ENCODE results near the gene DIP2B.
"Not testable (repeated sequence)": the region's sequence is repeated elsewhere in the genome, so short reads cannot be mapped to it uniquely, and the experiment has no call there.

DIP2B gene

DNA sequence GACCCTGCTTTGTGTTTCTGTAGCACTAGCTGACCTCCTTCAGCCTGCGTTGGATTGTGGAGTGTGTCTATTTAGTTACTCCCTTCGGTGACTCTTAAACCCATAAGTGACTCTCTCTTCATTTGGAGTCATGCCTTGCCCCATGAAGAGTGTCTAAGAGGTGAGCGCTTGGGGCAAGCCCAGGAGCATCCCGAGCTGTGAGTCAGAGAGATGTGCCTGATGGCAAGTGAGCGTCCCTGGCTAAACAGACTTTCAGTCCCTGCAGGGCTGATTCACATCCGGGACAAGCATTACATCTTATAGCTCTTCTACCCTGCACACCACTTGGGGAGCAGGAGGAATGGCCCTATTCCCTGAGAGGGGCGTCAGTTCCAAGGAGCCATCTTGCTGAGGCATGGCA, 234.8 kb downstream of the DIP2B start:
- no peak for DNase-seq

DNA sequence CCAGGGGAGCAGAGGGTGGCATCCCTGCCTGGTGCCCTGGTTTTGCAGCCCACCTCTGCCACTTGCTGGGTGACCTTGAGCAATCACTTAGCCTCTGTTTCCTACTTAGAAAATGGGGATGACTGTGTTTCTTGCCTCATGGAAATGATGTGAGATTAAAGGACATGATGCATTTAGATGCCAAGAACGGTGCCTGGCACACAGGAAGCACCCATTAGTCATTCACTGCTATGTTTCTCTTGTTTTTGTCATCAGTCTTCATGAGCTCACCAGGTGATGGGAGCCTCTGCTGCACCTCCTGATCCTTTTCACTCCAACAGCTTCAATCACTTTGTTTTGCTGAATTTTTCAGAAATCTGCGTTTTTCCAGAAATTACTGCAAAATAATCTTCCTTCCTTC, 235.5 kb downstream of the DIP2B start:
- no peak for DNase-seq

DNA sequence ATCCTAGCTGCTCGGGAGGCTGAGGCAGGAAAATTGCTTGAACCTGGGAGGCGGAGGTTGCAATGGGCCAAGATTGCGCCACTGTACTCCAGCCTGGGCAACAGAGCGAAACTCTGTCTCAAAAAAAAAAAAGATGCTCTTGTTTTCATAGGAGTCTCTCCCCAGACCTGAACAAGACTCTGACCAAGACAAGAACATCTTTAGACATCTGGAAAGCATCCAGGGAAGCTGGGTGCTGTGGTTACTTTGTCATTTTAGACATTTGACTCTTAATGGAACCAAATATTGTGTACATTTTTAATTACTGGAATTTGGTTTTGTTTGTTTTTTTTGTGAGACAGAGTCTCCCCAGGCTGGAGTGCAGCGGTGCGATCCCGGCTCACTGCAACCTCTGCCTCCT, 238.0 kb downstream of the DIP2B start:
- no peak for DNase-seq

DNA sequence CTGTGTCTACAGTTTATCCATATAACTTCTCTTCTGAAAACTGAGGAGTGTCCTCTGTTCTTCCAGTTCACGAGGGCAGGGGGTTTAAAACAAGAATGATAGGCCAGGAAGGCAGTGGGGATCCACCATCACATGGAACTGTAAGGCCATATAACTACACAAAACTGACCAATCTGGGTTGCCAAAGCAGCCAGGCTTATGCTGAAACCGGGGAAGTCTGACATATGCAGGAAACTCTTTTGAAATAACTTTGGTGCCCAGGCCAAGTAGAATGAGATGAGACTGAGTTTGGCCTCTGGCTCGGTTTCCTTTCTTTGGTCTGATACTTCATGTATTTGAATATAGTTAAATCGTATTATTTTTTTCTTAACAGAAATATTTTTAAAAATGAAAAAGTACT, 241.1 kb downstream of the DIP2B start:
- DNase-seq = no peak

DNA sequence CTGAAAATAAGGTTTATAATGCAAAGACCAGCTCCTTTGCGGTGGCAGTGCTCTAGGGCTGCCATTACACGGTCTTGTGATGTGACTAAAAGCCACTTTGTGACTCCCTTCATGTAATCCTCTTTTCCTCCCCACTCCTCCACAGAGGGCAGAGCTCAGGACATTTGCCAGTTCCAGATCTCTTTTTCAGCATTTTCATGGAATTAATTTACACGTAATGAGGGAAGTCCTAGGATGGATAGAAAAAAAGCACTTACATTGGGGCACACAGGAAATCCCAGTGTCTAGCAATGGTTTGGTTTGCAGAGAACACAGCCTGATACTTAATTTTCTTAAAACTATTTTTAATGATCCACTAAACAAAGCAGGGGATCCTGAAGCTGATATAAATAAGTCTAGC, 241.6 kb downstream of the DIP2B start:
- DNase-seq = no peak

DNA sequence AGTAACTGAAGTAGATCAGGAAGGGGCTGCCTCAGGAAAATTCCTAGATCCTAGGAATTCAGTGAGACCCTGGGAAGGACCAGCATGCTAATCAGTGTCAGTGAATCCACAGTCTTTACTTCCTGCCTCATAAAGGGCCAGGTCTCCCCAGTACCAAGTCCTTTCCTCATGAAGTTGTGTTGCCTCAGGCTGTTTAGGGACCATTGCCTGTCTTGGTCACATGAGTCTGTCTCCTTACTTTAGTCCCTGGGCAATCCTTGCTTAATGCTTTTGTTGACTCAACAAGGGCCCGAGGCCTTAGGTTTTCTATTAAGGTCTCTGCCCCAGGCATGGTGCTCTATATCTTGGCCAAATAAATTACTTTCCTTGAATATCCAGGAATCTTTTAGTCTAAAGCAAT, 243.0 kb downstream of the DIP2B start:
- DNase-seq = no peak

DNA sequence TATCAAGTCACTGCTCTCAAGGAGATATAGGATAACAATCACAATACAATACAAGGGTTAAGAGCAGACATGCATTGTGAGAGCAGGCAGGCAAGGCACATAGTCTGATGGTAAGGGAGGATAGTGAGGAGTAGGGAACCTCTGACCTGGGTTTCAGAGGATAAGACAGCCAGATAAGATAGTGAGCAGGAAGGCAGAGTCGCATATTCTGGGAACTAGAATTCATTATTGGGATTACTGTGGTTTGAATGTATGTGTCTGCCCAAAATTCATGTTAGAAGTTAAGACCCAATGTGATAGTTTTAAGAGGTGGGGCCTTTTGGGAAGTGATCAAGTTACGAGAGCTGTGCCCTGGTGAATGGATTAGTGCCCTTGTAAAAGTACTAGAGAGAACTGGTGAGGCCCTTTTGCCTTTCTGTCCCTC, 244.7 kb downstream of the DIP2B start:
- no peak for DNase-seq

DNA sequence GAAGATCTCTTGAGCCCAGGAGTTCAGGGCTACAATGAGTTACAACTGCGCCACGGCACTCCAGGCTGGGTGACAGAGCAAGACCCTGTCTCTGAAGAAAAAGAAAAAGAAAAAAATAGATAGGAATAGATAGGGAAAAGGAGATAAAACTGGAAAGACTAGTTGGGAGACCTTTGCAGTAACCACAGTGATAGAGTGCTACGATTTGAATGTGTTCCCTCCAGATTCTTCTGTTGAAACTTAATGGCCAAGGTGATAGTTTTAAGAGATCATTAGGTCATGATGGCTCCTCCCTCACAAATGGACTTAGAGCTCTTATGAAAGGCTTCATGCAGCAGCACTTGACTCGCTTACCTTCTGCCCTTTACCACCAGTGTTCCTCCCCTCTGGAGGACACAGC, 245.6 kb downstream of the DIP2B start:
- DNase-seq = no peak

DNA sequence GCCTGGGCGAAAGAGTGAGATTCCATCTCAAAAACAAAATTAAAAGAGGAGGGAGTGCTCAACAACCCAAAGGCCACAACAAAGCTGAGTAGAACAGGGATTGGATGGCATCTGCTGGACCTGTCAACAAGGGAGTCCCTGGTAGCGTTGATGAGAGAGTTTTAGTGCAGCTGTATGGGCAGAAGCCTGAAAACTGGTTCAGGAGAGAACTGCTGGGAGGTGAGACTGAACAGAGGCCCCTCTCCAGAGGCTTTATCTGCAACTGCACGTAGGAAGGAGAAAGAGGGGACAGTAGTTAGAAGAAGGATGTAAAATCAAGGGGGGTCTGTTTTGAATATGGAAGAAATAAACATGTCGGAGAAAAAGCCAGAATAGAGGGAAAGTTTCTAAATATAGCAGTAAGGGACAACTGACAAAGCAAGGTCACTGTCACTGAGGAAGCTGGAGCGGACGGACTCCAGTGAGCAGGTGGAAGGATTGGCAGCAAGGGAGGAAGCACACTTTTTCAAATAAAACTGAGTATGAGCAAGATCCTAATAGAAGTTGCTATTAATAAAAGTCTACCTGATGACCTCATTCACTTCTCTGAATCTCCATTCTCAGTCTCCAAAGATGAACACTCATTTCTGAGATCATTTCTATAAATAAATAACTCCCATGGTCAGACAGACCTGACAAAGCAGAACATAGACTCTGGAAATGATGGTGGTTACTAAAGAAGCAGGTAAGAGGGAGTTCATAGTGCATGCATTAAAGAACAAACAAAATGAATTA, 247.3 kb downstream of the DIP2B start:
- no peak for DNase-seq

DNA sequence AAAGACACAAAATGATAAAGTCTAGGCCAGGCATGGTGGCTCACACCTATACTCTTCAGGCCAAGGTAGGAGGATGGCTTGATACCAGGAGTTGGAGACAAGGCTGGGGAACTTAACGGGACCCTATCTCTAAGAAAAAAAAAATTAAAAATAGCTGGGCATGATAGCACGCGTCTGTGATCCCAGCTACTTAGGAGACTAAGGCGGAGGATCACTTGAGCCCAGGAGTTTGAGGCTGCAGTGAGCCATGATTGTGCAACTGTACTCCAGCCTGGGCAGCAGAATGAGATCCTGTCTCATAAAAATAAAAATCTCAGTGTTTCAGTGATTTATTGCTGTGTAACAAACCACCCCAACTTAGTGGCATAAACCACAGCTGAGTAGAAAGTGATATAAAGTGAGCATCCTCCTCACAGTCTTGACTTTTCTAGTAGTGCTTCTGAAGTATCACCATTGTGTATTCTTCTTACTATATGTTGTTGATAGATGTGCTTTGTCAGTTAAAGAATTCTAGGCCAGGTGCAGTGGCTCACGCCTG, 248.5 kb downstream of the DIP2B start:
- no peak for DNase-seq

DNA sequence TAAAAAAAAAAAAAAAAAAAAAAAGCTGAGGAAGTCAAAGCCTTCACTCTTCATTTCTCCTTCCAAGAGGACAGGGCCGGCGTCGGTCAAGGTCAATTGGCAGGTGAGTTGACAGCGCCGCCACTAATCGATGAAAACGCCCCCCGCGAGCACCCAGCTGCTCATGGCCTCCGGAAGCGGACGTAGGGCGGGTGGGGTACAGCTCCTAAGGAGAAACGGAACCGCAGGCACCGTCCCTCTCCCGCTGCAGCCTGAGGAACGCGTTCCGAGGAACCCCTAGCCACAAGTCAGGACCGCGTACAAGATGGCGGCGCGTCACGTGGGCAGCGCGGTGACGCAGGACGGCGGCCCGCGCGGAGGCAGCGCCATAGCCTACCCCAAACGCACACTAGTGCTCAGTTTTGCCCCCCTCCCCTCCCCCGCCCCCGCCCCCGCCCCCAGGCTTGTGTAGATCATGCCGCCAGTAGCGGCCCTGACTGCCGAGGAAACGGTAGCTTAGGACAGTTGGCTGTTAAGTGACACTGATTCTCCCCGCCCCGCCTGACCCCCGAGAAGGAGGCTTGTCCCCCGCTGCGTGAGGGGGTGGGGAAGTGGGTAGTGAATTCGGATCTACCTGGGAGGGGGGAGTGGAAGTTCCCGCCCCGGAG, 259.0 kb downstream of the DIP2B start, which contains the start of gene ATF1:
Gene ATF1, plus strand, starts transcription at position 463 of the 647 bp plus-strand sequence. CDS start 16,045 bp downstream, outside the sequence.
- DNase-seq = peak; percentile 97

DNA sequence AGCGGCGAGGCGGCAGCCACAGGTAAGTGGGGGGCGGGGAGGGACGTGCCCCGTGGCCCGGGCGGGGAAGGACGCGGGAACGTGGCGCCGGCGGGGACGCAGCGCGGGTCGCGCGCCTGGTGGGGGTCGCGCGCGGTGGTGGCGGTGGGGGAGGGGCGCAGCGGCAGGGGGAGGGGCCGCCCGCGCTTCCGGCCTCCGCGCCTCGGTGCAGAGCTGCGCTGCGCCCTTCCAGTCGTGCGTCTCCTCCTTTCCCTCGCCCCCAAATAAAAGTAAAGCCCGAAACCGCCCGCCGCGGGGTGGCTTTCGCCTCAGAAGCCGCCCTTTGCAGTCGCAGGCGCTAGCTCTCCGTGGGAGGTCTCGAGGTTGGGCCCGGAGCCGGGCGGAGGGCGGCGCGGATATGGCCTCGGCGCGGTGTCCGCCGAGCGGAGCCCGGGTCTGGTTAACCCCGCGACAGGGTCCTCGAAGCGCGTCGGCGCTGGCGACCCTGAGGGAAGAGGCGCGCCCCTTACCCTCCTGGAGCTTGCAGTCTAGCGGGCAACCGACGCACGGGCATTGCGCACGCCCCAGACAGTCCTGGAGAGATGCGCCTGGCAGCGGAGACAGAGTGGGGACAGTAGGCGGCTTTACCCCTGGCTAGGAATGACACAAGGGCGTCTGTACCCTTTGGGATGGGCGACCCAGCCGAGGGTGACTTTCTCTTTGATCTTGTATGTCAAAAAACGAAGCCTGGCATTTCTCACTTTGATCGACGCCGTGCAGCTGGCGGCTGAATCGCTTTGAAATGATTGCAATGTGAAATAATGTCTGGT, 259.7 kb downstream of the DIP2B start:
- DNase-seq = peak; percentile 73

DNA sequence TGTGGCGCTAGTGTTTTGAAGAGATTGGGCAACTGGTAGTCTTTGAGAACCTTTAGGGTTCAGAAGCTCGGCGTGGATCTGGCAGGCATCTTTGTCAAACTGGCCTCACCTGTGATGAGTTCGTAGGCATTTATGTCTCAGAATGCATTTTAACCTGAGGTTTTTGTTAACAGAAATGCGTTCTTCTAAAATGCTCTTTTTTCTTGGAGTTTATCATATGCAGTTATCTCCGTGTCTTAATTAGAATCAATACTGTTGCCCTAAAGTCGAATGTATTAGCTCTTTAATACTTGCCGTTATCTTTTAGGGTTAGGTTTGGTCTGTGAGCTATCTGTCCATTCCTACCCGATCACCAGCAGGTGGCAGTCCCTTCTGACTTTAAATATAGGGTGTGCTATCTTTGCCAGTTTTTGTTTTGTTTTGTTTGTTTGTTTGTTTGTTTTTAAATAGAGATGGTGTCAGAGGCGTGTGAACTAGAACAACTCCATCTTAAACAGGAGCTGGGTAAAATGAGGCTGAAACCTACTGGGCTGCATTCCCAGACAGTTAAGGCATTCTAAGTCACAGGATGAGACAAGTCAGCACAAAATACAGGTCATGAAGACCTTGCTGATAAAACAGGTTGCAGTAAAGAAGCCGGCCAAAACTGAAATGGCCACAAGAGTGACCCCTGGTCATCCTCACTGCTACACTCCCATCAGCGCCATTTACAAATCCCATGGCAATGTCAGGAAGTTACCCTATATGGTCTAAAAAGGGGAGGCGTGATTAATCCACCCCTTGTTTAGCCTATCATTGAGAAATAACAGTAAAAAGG, 260.5 kb downstream of the DIP2B start:
- no peak for DNase-seq

DNA sequence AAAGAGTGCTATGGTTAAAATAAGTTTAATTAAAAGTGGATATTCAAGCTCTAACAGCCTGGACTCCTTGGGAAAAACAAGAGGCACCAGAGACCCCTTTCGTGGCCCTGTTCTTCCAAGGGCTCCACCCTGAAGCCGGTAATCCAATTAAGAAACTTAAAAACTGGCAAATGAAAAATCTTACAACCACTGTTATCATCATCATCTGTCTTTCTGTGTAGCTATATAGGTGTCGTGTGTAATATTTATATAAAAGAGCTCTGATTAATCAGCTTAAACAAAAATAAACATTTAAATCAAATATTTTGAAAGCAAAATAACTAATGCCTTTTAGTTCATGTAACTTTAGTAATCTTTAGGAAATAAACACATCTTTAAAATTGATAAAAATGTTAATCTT, 263.6 kb downstream of the DIP2B start:
- DNase-seq = no peak

DNA sequence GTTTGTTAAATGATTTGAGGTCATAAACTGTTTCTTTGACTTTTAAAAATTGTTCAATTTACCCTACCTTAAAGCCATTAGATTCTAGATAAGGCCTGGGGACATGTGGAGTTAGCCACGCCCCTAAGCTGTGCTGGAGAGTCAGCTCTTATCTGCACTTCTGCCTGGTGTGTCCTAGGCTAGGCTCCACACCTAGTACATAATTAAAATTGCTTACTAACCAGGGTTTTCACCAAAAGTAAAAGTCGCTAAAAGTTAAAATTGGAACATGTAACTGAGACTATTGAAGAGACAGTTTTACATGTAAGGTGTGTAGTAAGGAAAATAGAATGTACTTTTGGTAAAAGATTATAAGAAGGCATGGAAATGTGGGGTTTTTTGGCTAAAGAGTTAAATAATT, 264.0 kb downstream of the DIP2B start:
- not testable (repeated sequence) for DNase-seq

DNA sequence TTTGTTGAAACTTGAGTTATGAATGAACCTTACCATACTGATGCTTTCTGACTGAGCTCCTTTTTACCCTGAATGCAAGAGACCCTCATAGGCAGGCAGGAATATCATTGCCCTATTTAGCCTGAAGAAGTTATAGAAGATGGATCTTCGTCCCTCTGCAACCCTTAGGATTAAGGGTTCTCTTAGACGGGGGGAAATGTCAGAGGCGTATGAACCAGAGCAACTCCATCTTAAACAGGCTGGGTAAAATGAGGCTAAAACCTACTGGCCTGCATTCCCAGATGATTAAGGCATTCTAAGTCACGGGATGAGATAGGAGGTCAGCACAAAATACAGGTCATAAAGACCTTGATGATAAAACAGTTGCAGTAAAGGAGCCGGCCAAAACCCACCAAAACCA, 266.6 kb downstream of the DIP2B start:
- no peak for DNase-seq

DNA sequence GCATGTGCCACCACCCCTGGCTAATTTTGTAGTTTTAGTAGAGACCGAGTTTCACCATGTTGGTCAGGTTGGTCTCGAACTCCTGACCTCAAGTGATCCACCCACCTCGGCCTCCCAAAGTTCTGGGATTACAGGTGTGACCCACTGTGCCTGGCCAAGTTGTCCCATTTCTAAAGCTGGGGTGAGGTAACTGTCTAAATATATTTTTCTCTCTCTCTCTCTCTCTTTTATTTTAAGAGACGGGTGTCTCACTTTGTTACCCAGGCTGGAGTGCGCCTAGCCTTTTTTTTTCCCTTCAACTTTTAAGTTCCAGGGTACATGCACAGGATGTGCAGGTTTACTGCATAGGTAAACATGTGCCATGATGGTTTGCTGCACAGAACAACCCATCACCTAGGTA, 267.7 kb downstream of the DIP2B start:
- DNase-seq = no peak

DNA sequence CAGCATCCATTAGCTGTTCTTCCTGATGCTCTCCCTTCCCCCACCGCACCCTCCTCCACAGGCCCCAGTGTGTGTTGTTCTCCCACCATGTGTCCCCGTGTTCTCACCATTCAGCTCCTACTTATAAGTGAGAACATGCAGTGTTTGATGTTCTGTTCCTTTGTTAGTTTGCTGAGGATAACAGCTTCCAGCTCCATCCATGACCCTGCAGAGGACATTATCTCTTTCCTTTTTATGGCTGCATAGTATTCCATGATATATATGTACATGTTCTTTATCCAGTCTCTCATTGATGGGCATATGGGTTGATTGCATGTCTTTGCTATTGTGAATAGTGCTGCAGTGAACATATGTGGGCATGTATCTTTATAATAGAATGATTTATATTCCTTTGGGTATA, 268.1 kb downstream of the DIP2B start:
- DNase-seq = no peak

DNA sequence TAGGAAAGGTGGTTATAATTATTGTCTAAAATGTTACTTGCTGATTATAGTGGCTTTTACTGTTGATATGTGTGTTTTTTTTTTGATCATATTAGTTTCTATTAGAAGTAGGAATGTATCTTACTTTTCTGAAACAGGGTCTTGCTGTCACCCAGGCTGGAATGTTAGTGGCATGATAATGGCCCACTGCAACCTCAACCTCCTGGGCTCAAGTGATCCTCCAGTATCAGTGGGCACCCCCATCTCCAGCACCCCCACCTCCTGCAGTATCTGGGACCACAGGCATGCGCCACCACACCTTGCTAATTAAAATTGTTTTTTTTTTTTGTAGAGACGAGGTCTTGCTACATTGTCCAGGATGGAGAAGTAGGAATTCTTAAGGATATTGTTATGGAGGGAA, 270.5 kb downstream of the DIP2B start:
- DNase-seq = no peak

DNA sequence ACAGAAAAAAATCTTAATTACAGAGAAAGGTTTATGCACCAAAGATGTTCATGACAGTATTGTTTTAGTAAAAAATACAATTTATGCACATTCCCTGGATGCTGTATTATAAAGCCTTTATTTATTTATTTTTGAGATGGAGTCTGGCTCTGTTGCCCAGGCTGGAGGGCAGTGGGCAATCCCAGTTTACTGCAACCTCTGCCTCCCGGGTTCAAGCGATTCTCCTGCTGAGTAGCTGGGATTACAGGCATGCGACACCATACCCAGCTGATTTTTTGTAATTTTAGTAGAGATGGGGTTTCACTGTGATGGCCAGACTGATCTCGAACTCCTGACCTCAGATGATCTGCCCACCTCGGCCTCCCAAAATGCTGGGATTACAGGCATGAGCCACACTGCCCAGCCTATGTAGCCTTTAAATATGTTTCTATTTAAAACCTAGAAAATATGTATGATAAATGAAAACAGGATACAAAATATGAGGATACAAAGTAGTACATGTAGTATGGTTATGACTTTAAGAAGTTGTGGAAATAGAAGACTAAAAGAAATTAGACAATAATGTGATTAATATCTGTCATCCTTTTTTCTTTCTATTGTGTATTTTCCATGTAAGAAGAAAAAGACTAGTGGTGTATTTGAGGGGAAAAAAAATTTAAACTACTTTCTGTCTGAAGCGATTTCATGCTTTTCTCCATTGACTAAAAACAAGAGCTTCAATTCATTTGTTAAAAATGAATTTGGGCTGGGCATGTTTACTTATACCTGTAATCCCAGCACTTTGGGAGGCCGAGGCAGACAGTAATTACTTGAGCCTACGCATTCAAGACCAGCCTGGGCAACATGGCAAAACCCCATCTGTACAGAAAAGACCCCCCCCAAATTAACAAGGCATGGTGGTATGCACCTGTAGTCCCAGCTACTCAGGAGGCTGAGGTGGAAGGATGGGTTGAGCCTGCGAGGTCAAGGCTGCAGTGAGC, 272.3 kb downstream of the DIP2B start:
- DNase-seq = no peak

Measured in right hindlimb (tissue), 1 donor.